ENCODE measurements around the gene TMX4. TPM values are rescaled to one million over a fixed set of nuclear protein-coding genes. Genes with fewer than 3 reads are reported as not detected.

TMX4 gene
- total RNA-seq, 1 experiment from 2014 or later: 11.7 TPM

- H3K9me3 ChIP-seq (ENCODE audit: control insufficient read depth, low read depth, low read length): no peaks in the 10 kb centered on the region
- no CpG with 5 or more reads among the region's 1 CpG for WGBS (ENCODE audit: extremely low coverage, insufficient read length, low lambda C conversion rate)
- no peak for DNase-seq
- no peak overlapping the region for H2BK12ac ChIP-seq (ENCODE audit: insufficient read length, low read depth, low read length)
- H3K14ac ChIP-seq (ENCODE audit: insufficient read depth, low read length): no peak overlapping the region
- no peak overlapping the region for H3T11ph ChIP-seq (ENCODE audit: low read length)
- no peaks in the 10 kb centered on the region for H3K4me1 Mint-ChIP-seq
- no peak overlapping the region for H3K27ac ChIP-seq (ENCODE audit: insufficient read length, low read depth, low read length)
- no peak overlapping the region for H3K4me3 Mint-ChIP-seq
- no peak overlapping the region for H2AK5ac ChIP-seq (ENCODE audit: insufficient read length, low read length)
- no peak overlapping the region for H3K9ac ChIP-seq (ENCODE audit: extremely low read depth, insufficient read length, low read length)
- no peak overlapping the region for H4K8ac ChIP-seq (replicated peaks; ENCODE audit: insufficient read length, low read depth, low read length)
- H3K9me3 Mint-ChIP-seq: peaks cover 4 to 12% of the 10 kb centered on the region in 2 experiments
- no peak overlapping the region for H2BK20ac ChIP-seq (ENCODE audit: low read depth, low read length, poor library complexity, severe bottlenecking)
- H3K36me3 Mint-ChIP-seq (ENCODE audit: insufficient read depth in 1 of 3, low read depth in 3 of 3): peaks cover 13 to 16% (median 13%) of the 10 kb centered on the region in 3 experiments
- H4K91ac ChIP-seq (ENCODE audit: insufficient read length, low read depth, low read length): no peak overlapping the region
- no peak overlapping the region for H3K27ac Mint-ChIP-seq
- H2BK120ac ChIP-seq (ENCODE audit: low read depth, low read length, poor library complexity, severe bottlenecking): no peak overlapping the region
- no peaks in the 10 kb centered on the region for H3K23me2 ChIP-seq (ENCODE audit: insufficient read length, low read depth, low read length, poor library complexity, severe bottlenecking)
- H3K18ac ChIP-seq (ENCODE audit: insufficient read length, low read depth, low read length): no peak overlapping the region
- H2BK5ac ChIP-seq (ENCODE audit: insufficient read length, low read length): no peak overlapping the region
- H3K4me1 ChIP-seq (ENCODE audit: insufficient read depth, low read length): no peaks in the 10 kb centered on the region
- H3K79me2 ChIP-seq (ENCODE audit: insufficient read depth, low read length): no peaks in the 10 kb centered on the region
- H4K20me1 ChIP-seq (ENCODE audit: control insufficient read depth, insufficient read depth, insufficient read length): no peaks in the 10 kb centered on the region
- no peaks in the 10 kb centered on the region for H3K27me3 Mint-ChIP-seq (ENCODE audit: low read depth)
- H3K56ac ChIP-seq (ENCODE audit: insufficient read length, low read depth, low read length): no peak overlapping the region
- no peak overlapping the region for H2BK15ac ChIP-seq (ENCODE audit: low read depth, low read length)
- H4K5ac ChIP-seq (ENCODE audit: insufficient read length, low read depth, low read length): no peak overlapping the region
- H3K4ac ChIP-seq (ENCODE audit: low read depth, low read length): no peak overlapping the region
- no peak for TF ChIP-seq CTCF (conservative IDR thresholded peaks at IDR 0.05)
- H3K79me1 ChIP-seq (ENCODE audit: insufficient read depth, low read depth, low read length, poor library complexity, severe bottlenecking): no peaks in the 10 kb centered on the region
- H3K23ac ChIP-seq (ENCODE audit: insufficient read length, low read depth, low read length): no peak overlapping the region
- no peaks in the 10 kb centered on the region for H3K27me3 ChIP-seq (ENCODE audit: insufficient read depth, low read length)
- no peak overlapping the region for H2AFZ ChIP-seq (ENCODE audit: low read length)
- H3K4me2 ChIP-seq (ENCODE audit: insufficient read depth, insufficient read length, low read length): no peak overlapping the region
Measured at GRCh38 chr20:7994809-7995208, 24.8 kb downstream of the TMX4 start.
